Testis (tissue), 2 donors: ENCODE results near the gene SMIM7.

Experiments used
- POLR2A ChIP-seq: fragments of 450-650 bp; IDR thresholded peaks from one replicate; pipeline ENCODE4 v1.6.1; 2017; ENCODE audit warnings: antibody characterized with exemption, mild to moderate bottlenecking, moderate library complexity
- TF ChIP-seq, protein P1 (sequence below), 3 experiments: fragments of 450-650 bp in 2 of 3; fragments of 200-600 bp in 1 of 3; sonication (generic) in 1 of 3; IDR thresholded peaks; one replicate each; pipeline ENCODE4 v1.5.1; 2016 to 2019; ENCODE audit warnings: antibody characterized with exemption in 3 of 3, mild to moderate bottlenecking in 2 of 3, moderate library complexity in 1 of 3

DNA sequence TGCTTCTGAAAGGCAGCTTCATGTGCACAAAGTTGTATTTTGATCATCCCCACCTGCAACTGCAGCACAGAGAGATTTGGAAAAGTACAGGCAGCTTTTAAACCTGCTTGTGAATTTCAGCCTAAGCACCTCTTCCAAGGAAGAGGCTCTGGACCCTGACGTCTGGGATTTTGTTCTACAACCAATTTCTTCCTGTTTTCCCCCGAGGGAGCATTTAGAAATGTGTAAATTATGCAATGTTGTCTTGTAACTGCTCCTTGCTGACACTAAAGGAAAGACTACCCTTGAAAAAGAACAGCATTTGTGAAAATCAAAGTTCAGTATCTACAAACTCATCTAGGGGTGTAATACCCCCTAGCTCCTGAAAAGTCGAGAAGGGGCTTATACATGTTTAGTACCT is 47.3 kb downstream of the SMIM7 start:
- TF ChIP-seq, protein P1, sequence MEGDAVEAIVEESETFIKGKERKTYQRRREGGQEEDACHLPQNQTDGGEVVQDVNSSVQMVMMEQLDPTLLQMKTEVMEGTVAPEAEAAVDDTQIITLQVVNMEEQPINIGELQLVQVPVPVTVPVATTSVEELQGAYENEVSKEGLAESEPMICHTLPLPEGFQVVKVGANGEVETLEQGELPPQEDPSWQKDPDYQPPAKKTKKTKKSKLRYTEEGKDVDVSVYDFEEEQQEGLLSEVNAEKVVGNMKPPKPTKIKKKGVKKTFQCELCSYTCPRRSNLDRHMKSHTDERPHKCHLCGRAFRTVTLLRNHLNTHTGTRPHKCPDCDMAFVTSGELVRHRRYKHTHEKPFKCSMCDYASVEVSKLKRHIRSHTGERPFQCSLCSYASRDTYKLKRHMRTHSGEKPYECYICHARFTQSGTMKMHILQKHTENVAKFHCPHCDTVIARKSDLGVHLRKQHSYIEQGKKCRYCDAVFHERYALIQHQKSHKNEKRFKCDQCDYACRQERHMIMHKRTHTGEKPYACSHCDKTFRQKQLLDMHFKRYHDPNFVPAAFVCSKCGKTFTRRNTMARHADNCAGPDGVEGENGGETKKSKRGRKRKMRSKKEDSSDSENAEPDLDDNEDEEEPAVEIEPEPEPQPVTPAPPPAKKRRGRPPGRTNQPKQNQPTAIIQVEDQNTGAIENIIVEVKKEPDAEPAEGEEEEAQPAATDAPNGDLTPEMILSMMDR (IDR thresholded peaks at IDR 0.05): no peak
- TF ChIP-seq POLR2A: no peak
